ENCODE results near the gene NPLOC4.
"Not testable (repeated sequence)": the region's sequence is repeated elsewhere in the genome, so short reads cannot be mapped to it uniquely, and the experiment has no call there.

NPLOC4 gene

GRCh38 chr17:81636505-81637288, at the start of gene NPLOC4, which contains the start of gene TSPAN10:
TSS of gene NPLOC4 (minus strand) at chr17:81637112. CDS start at chr17:81636930, 182 bp downstream.
TSS of gene TSPAN10 (plus strand) at chr17:81637196. CDS start at chr17:81642413, 5,217 bp downstream.
- peak; percentile 78 for DNase-seq (ENCODE audit: low read depth)

GRCh38 chr17:81686614-81687013, 49.7 kb upstream of the NPLOC4 start:
- DNase-seq (ENCODE audit: low read depth), result no peak

- DNase-seq (ENCODE audit: low read depth), result no peak
Observed at GRCh38 chr17:81685108-81685507, 48.2 kb upstream of the NPLOC4 start.

GRCh38 chr17:81684442-81684911, 47.6 kb upstream of the NPLOC4 start:
- DNase-seq (ENCODE audit: low read depth), result no peak

GRCh38 chr17:81683584-81684441, 46.9 kb upstream of the NPLOC4 start, which contains the start of the genes ARL16 and HGS:
TSS of gene ARL16 (minus strand) at chr17:81683797. CDS start at chr17:81683753, 44 bp downstream.
TSS of gene HGS (plus strand) at chr17:81684011. CDS start at chr17:81684067, 56 bp downstream.
- DNase-seq (ENCODE audit: low read depth), result peak; percentile 99

GRCh38 chr17:81683208-81683583, 46.3 kb upstream of the NPLOC4 start:
- no peak for DNase-seq (ENCODE audit: low read depth)

GRCh38 chr17:81682565-81683207, 45.8 kb upstream of the NPLOC4 start:
- no peak for DNase-seq (ENCODE audit: low read depth)

GRCh38 chr17:81681672-81682071, 44.8 kb upstream of the NPLOC4 start:
- DNase-seq (ENCODE audit: low read depth), result no peak

- no peak for DNase-seq (ENCODE audit: low read depth)
Observed at GRCh38 chr17:81680150-81680549, 43.2 kb upstream of the NPLOC4 start.

- no peak for DNase-seq (ENCODE audit: low read depth)
Observed at GRCh38 chr17:81676906-81677305, 40.0 kb upstream of the NPLOC4 start.

GRCh38 chr17:81675515-81676221, 38.8 kb upstream of the NPLOC4 start:
- DNase-seq (ENCODE audit: low read depth), result not testable (repeated sequence)

GRCh38 chr17:81673561-81674258, 36.8 kb upstream of the NPLOC4 start:
- no peak for DNase-seq (ENCODE audit: low read depth)

GRCh38 chr17:81672954-81673353, 36.0 kb upstream of the NPLOC4 start:
- no peak for DNase-seq (ENCODE audit: low read depth)

GRCh38 chr17:81672504-81672903, 35.6 kb upstream of the NPLOC4 start:
- no peak for DNase-seq (ENCODE audit: low read depth)

GRCh38 chr17:81667754-81668153, 30.8 kb upstream of the NPLOC4 start:
- no peak for DNase-seq (ENCODE audit: low read depth)

- DNase-seq (ENCODE audit: low read depth), result peak; percentile 96
Observed at GRCh38 chr17:81666342-81667191, 29.7 kb upstream of the NPLOC4 start, which contains the start of the genes CCDC137 and OXLD1. TSS of gene CCDC137 (plus strand) at chr17:81666737. CDS start at chr17:81666767, 30 bp downstream. TSS of gene OXLD1 (minus strand) at chr17:81666605. CDS start at chr17:81666577, 28 bp downstream.

- no peak for DNase-seq (ENCODE audit: low read depth)
Observed at GRCh38 chr17:81666092-81666341, 29.1 kb upstream of the NPLOC4 start.

- DNase-seq (ENCODE audit: low read depth), result no peak
Observed at GRCh38 chr17:81665205-81666091, 28.5 kb upstream of the NPLOC4 start.

GRCh38 chr17:81664051-81664470, 27.1 kb upstream of the NPLOC4 start:
- no peak for DNase-seq (ENCODE audit: low read depth)

Measured in CMK (cell line).